Heart left ventricle (tissue), 16 donors: Measurements from ENCODE around the gene PHKB. TPM values are rescaled to one million over a fixed set of nuclear protein-coding genes. Genes with fewer than 3 reads are reported as not detected.

Source experiments
- ATAC-seq, 4 donors: fragments of 200-7000 bp; cut with Tn5 transposase; one replicate each; pipeline ENCODE4 v1.9.1; 2020 to 2022; ENCODE audit warnings: moderate library complexity in 4 of 4, mild to moderate bottlenecking in 3 of 4, moderate number of reproducible peaks in 1 of 4
- DNase-seq, 5 donors: peaks; one replicate each; pipeline ENCODE4 v3.0.0-alpha.2; 2020
- H3K27ac ChIP-seq, 12 donors: fragments of 200-600 bp; sonication (generic) in 4 of 12; one replicate each; pipeline versions ENCODE4 v1.5.0 to v1.8.0; 2016 to 2022; ENCODE audit warnings: mild to moderate bottlenecking in 2 of 12
- H3K27me3 ChIP-seq, 9 donors: fragments of 200-600 bp; sonication (generic) in 2 of 9; one replicate each; pipeline versions ENCODE4 v1.5.1 to v1.8.0; 2016 to 2022; ENCODE audit warnings: mild to moderate bottlenecking in 3 of 9
- H3K36me3 ChIP-seq, 9 donors: fragments of 200-600 bp; sonication (generic) in 2 of 9; one replicate each; pipeline versions ENCODE4 v1.5.0 to v1.8.0; 2018 to 2022; ENCODE audit warnings: mild to moderate bottlenecking in 2 of 9
- H3K4me1 ChIP-seq, 12 donors: fragments of 200-600 bp; sonication (generic) in 4 of 12; one replicate each; pipeline versions ENCODE4 v1.5.0 to v1.8.0; 2016 to 2022; ENCODE audit warnings: mild to moderate bottlenecking in 3 of 12
- H3K4me3 ChIP-seq, 12 donors: fragments of 200-600 bp; sonication (generic) in 4 of 12; one replicate each; pipeline versions ENCODE4 v1.5.0 to v1.8.0; 2017 to 2022; ENCODE audit warnings: mild to moderate bottlenecking in 9 of 12, moderate library complexity in 4 of 12
- H3K9me3 ChIP-seq, 12 donors: fragments of 200-600 bp; sonication (generic) in 4 of 12; one replicate each; pipeline versions ENCODE4 v1.5.0 to v1.8.0; 2016 to 2022; ENCODE audit warnings: mild to moderate bottlenecking in 1 of 12
- POLR2A ChIP-seq, 2 donors: fragments of 450-650 bp; IDR thresholded peaks; one replicate each; pipeline ENCODE4 v1.6.1; 2017; ENCODE audit warnings: antibody characterized with exemption in 2 of 2, mild to moderate bottlenecking in 2 of 2, moderate library complexity in 2 of 2
- WGBS, 4 donors: extraction: QIAGEN DNeasy Blood & Tissue Kit in 2 of 4; methylation state at CpG; one replicate each; pipeline versions ENCODE4 v1.1.5 to v1.1.7; 2013 to 2018; 5-methylcytosine and 5-hydroxymethylcytosine counted together
- intact Hi-C, 10 donors: fragments of 100-400 bp; cut with DNase I; formaldehyde crosslinking; loops; one replicate each; pipeline versions ENCODE4 v1.11.1 to v1.14.2; 2022
- polyA plus RNA-seq, 2 donors: library from polyadenylated mRNA; stranded (reverse); fragments of 200-250 nt; gene quantifications; one replicate each; pipeline ENCODE4 v1.2.3, GENCODE V29; 2013
- total RNA-seq, 9 donors: library from RNA; depleted of rRNA in 2 of 9; stranded (reverse); fragments of >200 nt in 2 of 9; fragmentation: NEBNext Ultra II Directional in 3 of 9; extraction: Animal tissue kit (Norgen Biotek cat#: 25700) in 3 of 9; gene quantifications; one replicate each; pipeline versions ENCODE4 v1.1.0 to v1.2.4, GENCODE V29; 2016 to 2023
- TF ChIP-seq, protein P1 (sequence below), 12 donors: fragments of 200-600 bp; sonication (generic) in 4 of 12; IDR thresholded peaks; one replicate each; pipeline versions ENCODE4 v1.5.0 to v1.8.0; 2018 to 2022; ENCODE audit warnings: antibody characterized with exemption in 12 of 12, mild to moderate bottlenecking in 5 of 12
- donor health status: ischemic (EF 13 %, LVEDD 7.1; RV severe dilation, severe dysfunction).
- donor health status: healthy with polysubstance abuse.
- donor health status: DM: no; HTN: yes; CAD: no.
- donor health status: DM: no; HTN: no; CAD: no.
- donor health status: ischemic (EF 25% LVEDD 6.9; RV normal size, moderate dysfunction).
- donor health status: ischemic (EF 25% LVEDD 5.7; RV mildly dilated, moderate dysfunction).
- donor health status: healthy.
- donor health status: DM: yes; HTN: yes; CAD: no.
- donor health status: ischemic (EF 35%, LVEDD 5.7; RV mildly dilated, moderate dysfunction).
- donor health status: nonischemic (EF 11% LVEDD 7.7; RV severe dilation, severe dysfunction).
- donor health status: DM: yes; HTN: yes; CAD: no.
- donor health status: PGD.
- donor health status: ischemic (EF 29% LVEDD 5.4; RV normal size, mild dysfunction).
- donor health status: nonischemic (EF 23%, LVEDD 6.1; RV moderate dilation, normal function).

The PHKB gene
- total and polyA plus RNA-seq, 11 donors = 14.2 to 70.1 (median 61.3) TPM

DNA sequence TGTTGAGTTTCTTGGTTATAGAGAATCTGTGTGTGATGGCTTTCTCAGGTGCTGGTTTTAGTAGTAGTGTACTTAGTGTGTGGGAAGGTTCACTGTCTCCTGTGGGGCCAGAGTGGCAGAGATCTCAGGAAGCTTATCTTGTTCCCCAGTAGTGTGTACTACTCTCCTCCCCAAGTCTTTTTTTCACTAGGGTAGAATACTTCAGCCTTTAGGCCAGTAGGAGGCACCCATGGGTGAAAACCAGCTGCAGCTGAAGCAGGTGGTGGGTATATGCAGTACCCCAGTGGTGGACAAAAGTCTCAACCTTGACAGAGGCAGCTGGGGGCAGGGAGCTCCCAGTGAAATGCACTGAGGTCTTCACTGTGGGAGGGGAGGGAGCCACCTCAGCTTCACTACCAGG lies 109.9 kb downstream of the PHKB start:
- H3K4me3 ChIP-seq = no peak overlapping the region
- ATAC-seq (no peak), DNase-seq (no peak)
- H3K9me3 ChIP-seq = no peaks in the 10 kb centered on the region
- intact Hi-C loops = no loop called here
- H3K27ac ChIP-seq = no peak overlapping the region
- peaks cover 0 to 49% (median 0%) of the 10 kb centered on the region in 12 donors for H3K4me1 ChIP-seq
- TF ChIP-seq POLR2A (IDR thresholded peaks at IDR 0.05) = no peak
- TF ChIP-seq, protein P1, sequence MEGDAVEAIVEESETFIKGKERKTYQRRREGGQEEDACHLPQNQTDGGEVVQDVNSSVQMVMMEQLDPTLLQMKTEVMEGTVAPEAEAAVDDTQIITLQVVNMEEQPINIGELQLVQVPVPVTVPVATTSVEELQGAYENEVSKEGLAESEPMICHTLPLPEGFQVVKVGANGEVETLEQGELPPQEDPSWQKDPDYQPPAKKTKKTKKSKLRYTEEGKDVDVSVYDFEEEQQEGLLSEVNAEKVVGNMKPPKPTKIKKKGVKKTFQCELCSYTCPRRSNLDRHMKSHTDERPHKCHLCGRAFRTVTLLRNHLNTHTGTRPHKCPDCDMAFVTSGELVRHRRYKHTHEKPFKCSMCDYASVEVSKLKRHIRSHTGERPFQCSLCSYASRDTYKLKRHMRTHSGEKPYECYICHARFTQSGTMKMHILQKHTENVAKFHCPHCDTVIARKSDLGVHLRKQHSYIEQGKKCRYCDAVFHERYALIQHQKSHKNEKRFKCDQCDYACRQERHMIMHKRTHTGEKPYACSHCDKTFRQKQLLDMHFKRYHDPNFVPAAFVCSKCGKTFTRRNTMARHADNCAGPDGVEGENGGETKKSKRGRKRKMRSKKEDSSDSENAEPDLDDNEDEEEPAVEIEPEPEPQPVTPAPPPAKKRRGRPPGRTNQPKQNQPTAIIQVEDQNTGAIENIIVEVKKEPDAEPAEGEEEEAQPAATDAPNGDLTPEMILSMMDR (IDR thresholded peaks at IDR 0.05) = no peak
- peaks cover 0 to 5% (median 0%) of the 10 kb centered on the region in 9 donors for H3K36me3 ChIP-seq
- H3K27me3 ChIP-seq = no peaks in the 10 kb centered on the region

DNA sequence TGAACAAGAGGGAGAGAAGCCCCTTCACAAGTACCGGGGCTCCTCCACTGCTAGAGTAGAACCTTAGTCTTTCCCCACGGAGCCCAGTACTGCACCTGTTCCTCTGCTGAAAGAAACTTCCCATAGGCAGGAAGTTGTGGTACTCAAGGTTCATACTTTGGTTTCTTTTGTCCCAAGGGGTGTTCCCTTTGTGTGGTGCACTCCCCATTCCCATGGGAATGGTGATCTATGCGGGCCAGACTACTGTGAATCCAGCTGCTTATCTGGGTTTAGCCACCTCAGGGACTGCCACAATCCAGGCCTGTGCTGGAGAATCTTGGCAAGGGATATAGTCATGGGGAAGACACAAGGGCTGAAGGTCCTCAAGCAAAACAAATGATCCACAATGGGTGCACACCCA lies 110.6 kb downstream of the PHKB start:
- Histone ChIP-seq H3K36me3 (no peaks in the 10 kb centered on the region), H3K4me3 (no peak overlapping the region), H3K9me3 (no peaks in the 10 kb centered on the region), H3K27ac (no peak overlapping the region), H3K27me3 (no peaks in the 10 kb centered on the region), H3K4me1 (peaks cover 0 to 43% (median 0%) of the 10 kb centered on the region in 12 donors)
- DNase-seq (no peak), ATAC-seq (no peak)
- WGBS, 4 donors = 66 to 74% (median 72%) methylated on average over 3 of the region's 3 CpGs
- intact Hi-C loops = no loop called here
- TF ChIP-seq, protein P1 (IDR thresholded peaks at IDR 0.05) = no peak
- no peak for TF ChIP-seq POLR2A (IDR thresholded peaks at IDR 0.05)

DNA sequence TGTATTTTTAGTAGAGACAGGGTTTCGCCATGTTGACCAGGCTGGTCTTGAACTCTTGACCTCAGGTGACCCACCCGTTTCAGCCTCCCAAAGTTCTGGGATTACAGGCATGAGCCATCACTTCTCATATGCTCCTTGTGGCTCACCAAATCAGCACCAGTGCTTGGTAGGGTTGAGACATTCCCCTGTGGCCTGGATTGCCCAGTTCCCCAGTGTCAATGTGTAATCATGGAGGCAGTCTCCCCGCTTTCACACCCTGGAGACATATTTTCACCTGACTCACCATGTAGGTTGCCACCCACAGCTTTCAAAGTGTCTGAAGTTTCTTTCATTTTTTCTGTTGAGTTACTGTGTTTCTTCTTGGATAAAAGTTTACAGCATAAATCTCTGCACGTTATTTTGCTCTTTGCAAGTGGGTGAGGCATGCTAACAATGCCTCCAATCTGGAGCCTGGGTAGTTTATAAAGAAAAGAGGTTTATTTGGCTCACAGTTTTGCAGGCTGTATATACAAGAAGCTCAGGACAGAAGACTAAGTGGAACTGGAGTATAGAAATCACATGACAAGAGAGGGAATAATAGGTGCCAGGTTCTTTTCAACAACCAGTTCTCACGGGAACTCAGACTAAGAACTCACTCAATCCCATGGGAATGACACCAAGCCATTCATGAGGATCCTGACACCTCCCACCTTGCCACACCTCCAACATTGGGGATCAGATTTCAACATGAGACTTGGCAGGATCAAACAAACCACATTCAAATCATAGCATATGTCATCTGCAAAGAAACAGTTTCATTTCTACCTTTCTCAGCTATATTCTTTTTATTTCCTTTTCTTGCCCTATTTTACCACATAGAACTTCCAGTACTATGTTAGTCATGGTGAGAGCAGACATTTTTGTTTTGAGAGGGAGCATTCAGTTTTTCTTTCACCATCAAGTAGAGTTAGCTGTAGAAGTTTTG lies 113.2 kb downstream of the PHKB start:
- Histone ChIP-seq H3K27ac (no peak overlapping the region), H3K36me3 (no peaks in the 10 kb centered on the region), H3K4me3 (no peak overlapping the region), H3K9me3 (no peaks in the 10 kb centered on the region), H3K4me1 (peaks cover 0 to 27% (median 0%) of the 10 kb centered on the region in 12 donors), H3K27me3 (no peaks in the 10 kb centered on the region)
- intact Hi-C loops = no loop called here
- ATAC-seq (no peak), DNase-seq (no peak)
- 63 to 84% (median 72%) methylated on average over 4 to 5 of the region's 5 CpGs for WGBS, 4 donors
- TF ChIP-seq POLR2A (IDR thresholded peaks at IDR 0.05) = no peak
- TF ChIP-seq, protein P1 (IDR thresholded peaks at IDR 0.05) = no peak

DNA sequence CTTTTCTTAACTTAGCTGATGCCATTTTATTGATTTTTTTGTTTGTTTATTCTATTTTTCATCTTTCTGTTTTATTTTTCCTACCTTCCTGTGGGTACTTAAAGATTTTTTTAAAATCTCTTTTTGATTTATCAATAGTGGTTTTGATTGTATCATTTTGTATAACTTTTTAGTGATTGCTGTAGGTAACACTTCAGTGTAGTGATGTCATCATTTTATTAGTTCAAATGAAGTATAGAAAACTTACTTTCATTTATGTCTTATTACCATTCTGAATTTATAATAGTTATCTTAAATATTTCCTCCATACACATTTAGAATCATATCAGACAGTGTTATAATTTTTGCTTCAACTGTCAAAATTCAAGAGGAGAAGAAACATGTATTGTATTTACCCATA lies 115.9 kb downstream of the PHKB start:
- H3K27me3 ChIP-seq = no peaks in the 10 kb centered on the region
- H3K4me1 ChIP-seq = peaks cover 0 to 22% (median 0%) of the 10 kb centered on the region in 12 donors
- no peak for DNase-seq
- H3K27ac ChIP-seq = no peak overlapping the region
- H3K9me3 ChIP-seq = no peaks in the 10 kb centered on the region
- ATAC-seq = no peak
- H3K4me3 ChIP-seq = no peak overlapping the region
- TF ChIP-seq, protein P1 (IDR thresholded peaks at IDR 0.05) = no peak
- TF ChIP-seq POLR2A (IDR thresholded peaks at IDR 0.05) = no peak
- intact Hi-C loops = no loop called here
- peaks cover 0 to 14% (median 0%) of the 10 kb centered on the region in 9 donors for H3K36me3 ChIP-seq
